Esophagus muscularis mucosa (tissue), 4 donors: ENCODE measurements around the gene MMP24. TPM values are rescaled to one million over a fixed set of nuclear protein-coding genes. Genes with fewer than 3 reads are reported as not detected.
"Not testable (repeated sequence)": the region's sequence is repeated elsewhere in the genome, so short reads cannot be mapped to it uniquely, and the experiment has no call there.

Experiments
- DNase-seq: peaks from one replicate; pipeline ENCODE4 v3.0.0-alpha.2; 2017; ENCODE audit errors: extremely low spot score
- H3K27ac ChIP-seq, 4 donors: fragments of 200-600 bp; sonication (generic); replicated peaks in 1 of 4; 1 replicate in 3 of 4; 2 replicates in 1 of 4; pipeline ENCODE4 v1.5.1; 2016 to 2019; ENCODE audit warnings: mild to moderate bottlenecking in 1 of 4
- H3K27me3 ChIP-seq, 4 donors: fragments of 200-600 bp; sonication (generic); one replicate each; pipeline versions ENCODE4 v1.5.1 to v1.6.0; 2016 to 2019
- H3K36me3 ChIP-seq, 4 donors: fragments of 200-600 bp; sonication (generic); one replicate each; pipeline ENCODE4 v1.5.1; 2016 to 2019
- H3K4me1 ChIP-seq, 4 donors: fragments of 200-600 bp; sonication (generic); one replicate each; pipeline ENCODE4 v1.5.1; 2016 to 2019
- H3K4me3 ChIP-seq, 4 donors: fragments of 200-600 bp; sonication (generic); 1 replicate in 2 of 4; 2 replicates in 2 of 4; pipeline ENCODE4 v1.5.1; 2016 to 2019; ENCODE audit warnings: mild to moderate bottlenecking in 4 of 4, moderate library complexity in 1 of 4
- H3K9me3 ChIP-seq, 4 donors: fragments of 200-600 bp; sonication (generic); 1 replicate in 3 of 4; 2 replicates in 1 of 4; pipeline ENCODE4 v1.5.1; 2016 to 2019
- CTCF ChIP-seq, 3 experiments: fragments of 200-600 bp in 2 of 3; fragments of 450-650 bp in 1 of 3; sonication (generic) in 2 of 3; IDR thresholded peaks; one replicate each; pipeline ENCODE4 v1.5.1; 2017 to 2019; ENCODE audit warnings: antibody characterized with exemption in 3 of 3, mild to moderate bottlenecking in 2 of 3, moderate library complexity in 1 of 3
- EP300 ChIP-seq: sonication (generic); formaldehyde crosslinking; IDR thresholded peaks from one replicate; pipeline ENCODE4 v1.6.1; 2017; ENCODE audit warnings: antibody characterized with exemption
- POLR2A ChIP-seq: fragments of 450-650 bp; IDR thresholded peaks from one replicate; pipeline ENCODE4 v1.6.1; 2017; ENCODE audit warnings: antibody characterized with exemption, moderate library complexity, mild to moderate bottlenecking, low read depth
- POLR2AphosphoS5 ChIP-seq, 2 donors: sonication (generic); formaldehyde crosslinking; IDR thresholded peaks; one replicate each; pipeline ENCODE4 v1.6.1; 2017; ENCODE audit warnings: antibody characterized with exemption in 2 of 2
- WGBS: methylation state at CpG from one replicate; pipeline ENCODE4 v1.1.5; 2018; 5-methylcytosine and 5-hydroxymethylcytosine counted together
- intact Hi-C: fragments of 100-400 bp; cut with DNase I; formaldehyde crosslinking; loops from one replicate; pipeline ENCODE4 v1.15.1; 2023
- total RNA-seq, 4 donors: library from RNA; depleted of rRNA; stranded (reverse); fragments of >200 nt; gene quantifications; one replicate each; pipeline versions ENCODE4 v1.1.0 to v1.2.1, GENCODE V29; 2016

Gene MMP24
- total RNA-seq, 4 donors from 2014 or later = 0.83 to 4.0 (median 2.0) TPM

GRCh38 chr20:35314816-35315631 lies 88.5 kb downstream of the MMP24 start:
- Histone ChIP-seq H3K4me3 (no peak overlapping the region), H3K27ac (no peak overlapping the region), H3K9me3 (no peaks in the 10 kb centered on the region), H3K27me3 (no peaks in the 10 kb centered on the region), H3K4me1 (peaks cover 9 to 22% (median 19%) of the 10 kb centered on the region in 4 donors), H3K36me3 (peaks cover 0 to 20% (median 11%) of the 10 kb centered on the region in 4 donors)
- TF ChIP-seq EP300 (no peak), POLR2A (no peak), POLR2AphosphoS5 (IDR thresholded peaks at IDR 0.05) (no peak), CTCF (IDR thresholded peaks at IDR 0.05) (no peak)
- 80% methylated on average over 3 of the region's 3 CpGs for WGBS
- intact Hi-C loops = no loop called here
- DNase-seq = no peak

- H3K4me3 ChIP-seq, H3K27me3 ChIP-seq, H3K9me3 ChIP-seq, DNase-seq, H3K27ac ChIP-seq, intact Hi-C loops: not testable (repeated sequence)
- WGBS = 97% methylated on average over 6 of the region's 7 CpGs
- peaks cover 0 to 20% (median 10%) of the 10 kb centered on the region in 4 donors for H3K36me3 ChIP-seq
- peaks cover 9 to 28% (median 21%) of the 10 kb centered on the region in 4 donors for H3K4me1 ChIP-seq
Measured at GRCh38 chr20:35315632-35316020, 89.1 kb downstream of the MMP24 start.

GRCh38 chr20:35316086-35316485 lies 89.6 kb downstream of the MMP24 start:
- intact Hi-C loops = no loop called here
- H3K27me3 ChIP-seq = no peaks in the 10 kb centered on the region
- H3K4me1 ChIP-seq = peaks cover 9 to 30% (median 21%) of the 10 kb centered on the region in 4 donors
- H3K27ac ChIP-seq = no peak overlapping the region
- no peak overlapping the region for H3K4me3 ChIP-seq
- WGBS = 85% methylated on average over 2 of the region's 2 CpGs
- no peak for DNase-seq
- H3K9me3 ChIP-seq = no peaks in the 10 kb centered on the region
- peaks cover 0 to 20% (median 10%) of the 10 kb centered on the region in 4 donors for H3K36me3 ChIP-seq
- TF ChIP-seq EP300 = no peak
- no peak for TF ChIP-seq POLR2A
- TF ChIP-seq POLR2AphosphoS5 (IDR thresholded peaks at IDR 0.05) = no peak
- no peak for TF ChIP-seq CTCF (IDR thresholded peaks at IDR 0.05)

- peaks cover 9 to 30% (median 21%) of the 10 kb centered on the region in 4 donors for H3K4me1 ChIP-seq
- no peaks in the 10 kb centered on the region for H3K27me3 ChIP-seq
- H3K36me3 ChIP-seq = peaks cover 0 to 16% (median 10%) of the 10 kb centered on the region in 4 donors
- no peak overlapping the region for H3K27ac ChIP-seq
- H3K4me3 ChIP-seq = no peak overlapping the region
- no peak for TF ChIP-seq POLR2A
- TF ChIP-seq EP300 = no peak
- TF ChIP-seq CTCF (IDR thresholded peaks at IDR 0.05) = no peak
- no peak for TF ChIP-seq POLR2AphosphoS5 (IDR thresholded peaks at IDR 0.05)
- H3K9me3 ChIP-seq = no peaks in the 10 kb centered on the region
- DNase-seq = no peak
- intact Hi-C loops = no loop called here
- WGBS = 83% methylated on average over 5 of the region's 5 CpGs
Measured at GRCh38 chr20:35317416-35318210, 91.1 kb downstream of the MMP24 start.

GRCh38 chr20:35318502-35319157 lies 92.1 kb downstream of the MMP24 start:
- H3K4me1 ChIP-seq = peaks cover 9 to 30% (median 21%) of the 10 kb centered on the region in 4 donors
- H3K4me3 ChIP-seq = no peak overlapping the region
- intact Hi-C loops = no loop called here
- H3K27ac ChIP-seq = no peak overlapping the region
- no peak for TF ChIP-seq CTCF (IDR thresholded peaks at IDR 0.05)
- no peak for TF ChIP-seq POLR2A
- TF ChIP-seq EP300 = no peak
- no peak for TF ChIP-seq POLR2AphosphoS5 (IDR thresholded peaks at IDR 0.05)
- no peaks in the 10 kb centered on the region for H3K27me3 ChIP-seq
- WGBS = 74% methylated on average over 6 of the region's 6 CpGs
- no peaks in the 10 kb centered on the region for H3K9me3 ChIP-seq
- H3K36me3 ChIP-seq = peaks cover 0 to 12% (median 7%) of the 10 kb centered on the region in 4 donors
- DNase-seq = no peak
